Cerebellar cortex (tissue), 1 donor: ENCODE data around the gene MUC20.
A peak's percentile ranks its signal among the peaks of the same experiment; 100 is the strongest.
"Not testable (repeated sequence)": the region's sequence is repeated elsewhere in the genome, so short reads cannot be mapped to it uniquely, and the experiment has no call there.

Experiments
- DNase-seq: peaks from one replicate; pipeline ENCODE4 v3.0.0-alpha.2; 2015; ENCODE audit warnings: low spot score

MUC20 gene

GRCh38 chr3:195720831-195721506, at the start of gene MUC20:
Gene MUC20 (plus strand): TSS chr3:195720978. CDS start chr3:195721008, 30 bp downstream.
- not testable (repeated sequence) for DNase-seq

GRCh38 chr3:195671283-195671682, 49.5 kb upstream of the MUC20 start:
- not testable (repeated sequence) for DNase-seq

DNA sequence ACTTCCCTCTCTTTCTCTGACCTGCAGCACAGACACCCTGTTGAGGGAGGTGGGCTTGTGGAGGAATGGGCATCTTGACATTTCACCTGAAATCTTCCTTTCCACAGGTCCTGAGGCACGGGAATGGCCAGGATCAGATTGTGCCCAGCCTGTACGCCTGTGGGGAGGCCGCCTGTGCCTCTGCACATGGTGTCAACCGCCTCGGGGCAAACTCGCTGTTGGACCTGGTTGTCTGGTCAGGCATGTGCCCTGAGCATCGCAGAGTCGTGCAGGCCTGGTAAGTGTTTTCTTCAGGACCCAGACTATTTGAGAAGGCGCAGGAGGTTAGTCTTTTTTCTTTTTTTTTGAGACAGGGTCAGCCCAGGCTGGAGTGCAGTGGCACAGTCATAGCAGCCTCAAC, 47.1 kb upstream of the MUC20 start:
- not testable (repeated sequence) for DNase-seq

DNA sequence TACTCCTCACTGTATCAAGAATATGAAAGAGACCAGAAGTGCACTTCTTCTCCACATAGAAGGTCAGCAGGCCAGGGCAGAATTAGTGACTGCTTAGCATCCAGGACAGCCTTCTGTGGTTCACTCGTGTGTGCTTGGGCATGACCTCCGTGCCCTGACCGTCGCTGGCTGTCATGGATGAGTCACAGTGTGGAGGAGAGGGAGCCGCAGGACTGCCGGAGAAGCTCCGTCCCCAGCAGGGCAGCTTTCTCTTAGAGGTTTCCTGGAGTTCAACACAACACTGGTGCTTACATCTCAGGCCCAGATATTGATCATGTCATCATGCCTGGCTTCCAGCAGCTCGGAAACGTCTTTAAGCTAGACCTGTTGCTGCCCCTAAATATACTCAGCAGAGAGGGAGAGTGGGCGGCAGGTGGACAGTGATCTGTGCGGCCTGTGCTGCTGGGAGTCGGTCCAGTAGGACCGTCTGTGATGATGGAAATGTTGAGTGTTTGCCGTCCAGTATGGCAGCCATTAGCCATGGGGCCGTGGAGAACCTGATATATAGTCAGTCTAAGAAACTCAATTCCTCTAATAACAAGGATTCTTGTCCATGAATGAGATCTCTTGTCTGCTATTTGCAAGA, 42.3 kb upstream of the MUC20 start:
- not testable (repeated sequence) for DNase-seq

DNA sequence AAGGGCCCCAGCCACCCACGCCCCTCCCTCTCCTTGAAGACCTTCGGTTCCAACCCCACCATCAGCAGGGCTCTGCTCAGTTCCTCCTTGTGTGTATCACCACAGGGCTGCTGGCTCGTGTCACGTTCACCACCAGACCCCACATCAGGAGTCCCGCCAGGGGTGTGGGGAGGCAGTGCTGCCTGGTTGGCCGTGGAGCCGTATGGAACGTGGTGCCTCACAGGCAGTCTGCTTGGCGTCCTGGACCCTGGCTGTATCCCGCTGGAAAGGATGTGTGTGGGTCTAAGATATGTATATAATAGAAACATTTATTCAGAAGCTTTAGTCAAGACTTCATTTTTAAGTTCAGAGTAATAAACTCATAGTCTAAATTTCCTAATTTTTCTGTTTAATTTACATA, 40.1 kb upstream of the MUC20 start:
- not testable (repeated sequence) for DNase-seq

DNA sequence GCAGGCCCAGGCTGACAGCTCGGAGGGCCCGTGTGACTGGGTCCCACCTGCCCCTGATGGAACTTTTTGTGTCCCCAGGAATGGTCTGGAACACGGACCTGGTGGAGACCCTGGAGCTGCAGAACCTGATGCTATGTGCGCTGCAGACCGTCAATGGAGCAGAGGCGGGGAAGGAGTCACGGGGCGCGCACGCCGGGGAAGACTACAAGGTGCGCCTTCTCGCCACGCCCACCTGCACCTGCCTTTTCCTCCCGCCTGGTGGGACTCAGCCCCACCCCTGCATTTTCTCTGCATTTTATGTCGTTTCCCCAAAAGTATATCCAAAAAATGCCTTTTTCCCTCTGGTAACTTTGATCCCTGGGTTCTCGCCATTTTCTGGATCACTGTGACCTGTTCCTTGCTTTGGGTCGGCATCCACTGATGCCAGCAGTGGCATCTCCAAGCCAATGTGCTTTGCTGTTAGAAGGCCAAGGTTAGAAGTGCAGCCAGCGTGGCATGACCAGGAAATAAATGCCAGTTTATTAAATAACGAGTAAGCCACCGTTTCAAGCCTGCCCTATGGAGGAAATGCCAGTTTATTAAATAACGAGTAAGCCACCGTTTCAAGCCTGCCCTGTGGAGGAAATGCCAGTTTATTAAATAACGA, 39.2 kb upstream of the MUC20 start:
- DNase-seq, result not testable (repeated sequence)

- DNase-seq, result not testable (repeated sequence)
These were observed 38.6 kb upstream of the MUC20 start for GRCh38 chr3:195682104-195682742.

DNA sequence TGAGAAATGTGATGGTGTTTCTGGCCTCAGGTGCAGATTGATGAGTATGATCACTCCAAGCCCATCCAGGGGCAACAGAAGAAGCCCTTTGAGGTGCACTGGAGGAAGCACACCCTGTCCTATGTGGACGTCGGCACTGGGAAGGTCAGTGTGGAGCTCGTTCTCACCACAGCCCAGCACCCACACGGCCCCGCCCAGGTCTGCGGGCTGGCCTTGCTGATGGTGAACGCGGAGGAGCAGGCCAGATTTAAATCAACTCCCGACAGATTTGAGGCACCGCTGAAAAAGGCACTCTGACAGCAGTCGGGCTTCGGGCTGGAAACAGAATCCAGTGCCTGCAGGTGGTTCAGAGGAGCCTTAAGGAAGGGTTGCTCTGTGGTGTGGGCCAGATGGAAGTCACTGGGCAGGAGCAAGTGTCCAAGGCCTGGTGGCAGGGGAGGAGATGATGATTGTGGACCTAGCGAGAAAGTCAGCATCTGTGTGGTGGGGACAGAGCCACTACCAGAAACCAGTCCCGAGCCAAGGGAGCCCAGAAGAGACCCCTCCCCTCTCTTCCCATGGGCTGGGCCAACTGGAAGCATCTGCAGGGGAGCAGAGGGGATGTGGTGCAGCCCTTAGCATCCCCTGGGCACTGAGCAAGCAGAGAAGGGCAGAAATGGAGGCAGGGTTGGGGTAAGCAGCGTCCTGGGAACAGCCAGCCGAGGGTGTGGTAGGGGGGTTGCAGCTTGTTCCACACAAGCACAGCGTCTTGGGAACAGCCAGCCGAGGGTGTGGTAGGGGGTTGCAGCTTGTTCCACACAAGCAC, 36.9 kb upstream of the MUC20 start:
- not testable (repeated sequence) for DNase-seq

DNA sequence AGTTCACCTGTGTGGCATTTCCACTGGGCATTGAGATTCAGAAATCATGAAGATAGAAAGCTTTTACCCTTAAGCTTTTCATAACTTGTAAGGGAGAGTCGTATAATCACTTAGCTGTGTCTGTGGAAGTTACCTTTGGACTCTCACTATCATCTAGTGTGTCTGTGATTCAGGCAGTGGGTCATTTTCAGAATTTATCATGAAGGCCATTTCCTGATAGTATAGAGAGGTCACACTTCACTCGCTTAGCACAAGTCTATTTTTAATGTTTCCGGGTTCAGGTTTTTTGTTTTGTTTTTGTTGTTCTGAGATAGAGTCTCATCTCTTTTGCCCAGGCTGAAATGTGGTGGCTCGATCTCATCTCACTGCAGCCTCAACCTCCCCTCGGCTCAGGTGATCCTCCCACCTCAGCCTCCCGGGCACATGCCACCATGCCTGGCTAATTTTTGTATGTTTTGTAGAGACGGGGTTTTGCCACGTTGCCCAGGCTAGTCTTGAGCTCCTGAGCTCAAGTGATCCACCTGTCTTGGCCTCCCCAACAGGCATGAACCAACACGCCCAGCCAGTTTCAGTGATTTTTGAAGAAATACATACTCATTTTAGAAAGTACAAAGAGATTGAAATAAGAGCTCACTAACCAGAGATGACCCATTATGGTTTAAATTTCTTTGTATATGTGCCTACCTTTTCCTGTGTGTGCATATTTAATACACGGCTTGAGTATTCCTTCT, 36.1 kb upstream of the MUC20 start:
- not testable (repeated sequence) for DNase-seq

- DNase-seq, result not testable (repeated sequence)
These were observed 34.1 kb upstream of the MUC20 start for GRCh38 chr3:195686537-195687208.

DNA sequence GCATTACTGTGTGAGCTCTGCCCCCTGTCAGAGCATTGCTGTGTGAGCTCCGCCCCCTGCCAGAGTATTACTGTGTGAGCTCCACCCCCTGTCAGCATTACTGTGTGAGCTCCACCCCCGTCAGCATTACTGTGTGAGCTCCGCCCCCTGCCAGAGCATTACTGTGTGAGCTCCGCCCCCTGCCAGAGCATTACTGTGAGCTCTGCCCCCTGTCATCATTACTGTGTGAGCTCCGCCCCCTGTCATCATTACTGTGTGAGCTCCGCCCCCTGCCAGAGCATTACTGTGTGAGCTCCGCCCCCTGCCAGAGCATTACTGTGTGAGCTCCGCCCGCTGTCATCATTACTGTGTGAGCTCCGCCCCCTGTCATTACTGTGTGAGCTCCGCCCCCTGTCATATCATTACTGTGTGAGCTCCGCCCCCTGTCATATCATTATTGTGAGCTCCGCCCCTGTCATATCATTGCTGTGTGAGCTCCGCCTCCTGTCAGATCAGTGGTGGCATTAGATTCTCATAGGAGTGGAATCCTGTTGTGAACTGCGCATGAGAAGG, 33.5 kb upstream of the MUC20 start:
- not testable (repeated sequence) for DNase-seq

GRCh38 chr3:195688471-195689183, 32.2 kb upstream of the MUC20 start:
- DNase-seq, result not testable (repeated sequence)

DNA sequence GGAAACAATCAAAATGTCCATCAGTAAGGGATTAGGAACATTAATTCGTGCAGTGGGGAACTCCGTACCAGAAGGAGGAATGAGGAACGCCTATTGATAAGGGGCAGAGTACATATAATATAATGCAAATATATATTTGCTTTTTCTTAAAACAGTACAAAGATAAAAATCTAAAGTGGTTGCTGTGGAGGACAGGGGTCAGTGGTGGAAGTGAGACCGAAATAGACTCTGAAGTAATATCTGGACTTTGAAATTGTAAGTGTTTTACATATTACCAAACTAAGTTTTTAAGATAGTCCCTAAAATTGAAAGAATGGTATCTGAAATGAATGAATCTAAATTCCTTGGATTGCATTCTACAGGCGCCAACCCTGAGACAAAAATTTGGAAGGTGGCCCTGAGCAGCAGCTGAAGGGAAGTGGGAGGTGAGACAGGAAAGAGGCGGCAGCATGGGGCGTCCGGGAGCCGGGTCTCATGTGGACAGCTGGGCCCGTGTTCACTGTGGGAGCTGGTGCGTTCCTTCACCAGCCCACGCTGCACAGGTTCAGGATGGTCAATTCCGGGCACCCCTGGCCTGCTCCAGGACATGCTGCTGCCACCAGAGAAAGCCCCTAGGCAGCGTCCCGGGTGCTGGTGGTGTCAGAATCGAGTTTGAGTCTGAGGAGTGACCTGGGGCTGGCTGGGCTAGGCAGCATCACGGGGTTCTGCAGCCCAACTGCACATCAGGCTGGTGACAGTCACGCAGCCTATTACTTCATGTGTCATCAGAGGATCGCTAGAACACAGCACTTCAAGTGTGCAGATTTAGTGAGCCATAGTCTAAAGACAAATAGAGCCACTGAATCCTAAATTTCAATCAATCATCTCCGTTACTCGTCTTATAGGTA, 31.4 kb upstream of the MUC20 start:
- not testable (repeated sequence) for DNase-seq

DNA sequence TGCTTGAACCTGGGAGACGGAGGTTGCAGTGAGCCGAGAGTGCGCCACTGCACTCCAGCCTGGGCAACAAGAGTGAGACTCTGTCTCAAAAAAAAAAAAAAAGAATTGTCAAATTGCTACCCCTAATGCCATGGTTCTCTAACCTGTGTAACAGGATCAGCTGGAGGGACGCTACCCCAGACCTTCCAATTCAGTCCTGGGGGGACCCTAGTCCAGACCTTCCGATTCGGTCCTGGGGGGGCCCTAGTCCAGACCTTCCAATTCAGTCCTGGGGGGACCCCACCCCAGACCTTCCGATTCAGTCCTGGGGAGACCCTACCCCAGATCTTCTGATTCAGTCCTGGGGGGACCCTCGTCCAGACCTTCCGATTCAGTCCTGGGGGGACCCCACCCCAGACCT, 29.8 kb upstream of the MUC20 start:
- DNase-seq, result no peak

- not testable (repeated sequence) for DNase-seq
These were observed 29.0 kb upstream of the MUC20 start for GRCh38 chr3:195691596-195692353.

DNA sequence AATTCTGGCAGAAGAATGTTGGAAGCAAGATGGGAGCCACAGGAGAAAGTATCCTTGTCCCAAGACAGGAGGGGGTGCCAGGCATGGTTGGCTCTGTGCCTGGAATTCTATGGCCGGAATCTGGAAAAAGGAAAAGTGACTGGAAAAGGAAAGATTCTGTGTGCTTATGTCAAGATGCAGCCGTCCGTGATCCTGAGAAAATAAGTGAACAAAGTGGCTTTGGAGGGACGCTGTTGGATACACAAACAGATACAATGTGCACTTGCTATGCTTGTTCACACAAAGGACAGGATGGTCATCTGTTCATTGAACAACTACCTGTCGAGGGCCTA, 28.5 kb upstream of the MUC20 start:
- DNase-seq, result peak; percentile 59

- no peak for DNase-seq
These were observed 27.9 kb upstream of the MUC20 start for GRCh38 chr3:195692781-195693427.
